NCI-H187 treated with DMSO at 0.1 percent for 48 hours (cell line): ENCODE results near the gene MECR.
"Not testable (repeated sequence)": the region's sequence is repeated elsewhere in the genome, so short reads cannot be mapped to it uniquely, and the experiment has no call there.

Source experiments
- DNase-seq: peaks from one replicate; lab custom pipeline; 2025; lab: John Stamatoyannopoulos, UW

Gene MECR

GRCh38 chr1:29235955-29236711 is 5.4 kb upstream of the MECR start, which contains the start of gene PTPRU:
PTPRU (plus strand) TSS chr1:29236522; CDS start chr1:29236645, 123 bp downstream.
- no peak for DNase-seq

- DNase-seq = not testable (repeated sequence)
Measured at GRCh38 chr1:29234881-29235280, 4.1 kb upstream of the MECR start.

- no peak for DNase-seq
Measured at GRCh38 chr1:29234471-29234870, 3.7 kb upstream of the MECR start.

- no peak for DNase-seq
Measured at GRCh38 chr1:29233693-29234092, 3.0 kb upstream of the MECR start.

GRCh38 chr1:29232387-29232786 is 1.7 kb upstream of the MECR start:
- DNase-seq = no peak

- DNase-seq = no peak
Measured at GRCh38 chr1:29230204-29230552, 556 bp downstream of the MECR start.

- DNase-seq = no peak
Measured at GRCh38 chr1:29227511-29227910, 3.2 kb downstream of the MECR start.

GRCh38 chr1:29225361-29225760 is 5.4 kb downstream of the MECR start:
- no peak for DNase-seq

GRCh38 chr1:29224356-29224837 is 6.3 kb downstream of the MECR start:
- no peak for DNase-seq

- DNase-seq = no peak
Measured at GRCh38 chr1:29223521-29223920, 7.2 kb downstream of the MECR start.

GRCh38 chr1:29222686-29223085 is 8.0 kb downstream of the MECR start:
- DNase-seq = no peak

- not testable (repeated sequence) for DNase-seq
Measured at GRCh38 chr1:29222260-29222659, 8.5 kb downstream of the MECR start.

- DNase-seq = no peak
Measured at GRCh38 chr1:29221296-29221695, 9.4 kb downstream of the MECR start.

GRCh38 chr1:29218223-29218622 is 12.5 kb downstream of the MECR start:
- DNase-seq = no peak

GRCh38 chr1:29217633-29218032 is 13.1 kb downstream of the MECR start:
- DNase-seq = no peak

GRCh38 chr1:29213055-29213454 is 17.7 kb downstream of the MECR start:
- no peak for DNase-seq

- no peak for DNase-seq
Measured at GRCh38 chr1:29211086-29212030, 19.4 kb downstream of the MECR start.

- DNase-seq = no peak
Measured at GRCh38 chr1:29210278-29211085, 20.3 kb downstream of the MECR start.

- no peak for DNase-seq
Measured at GRCh38 chr1:29209173-29209572, 21.6 kb downstream of the MECR start.

GRCh38 chr1:29208442-29208841 is 22.3 kb downstream of the MECR start:
- no peak for DNase-seq

GRCh38 chr1:29202584-29203340 is 28.0 kb downstream of the MECR start:
- DNase-seq = peak; percentile 27
